ENCODE results near the gene GTF3C6. TPM values are rescaled to one million over a fixed set of nuclear protein-coding genes. Genes with fewer than 3 reads are reported as not detected.
"Not testable (repeated sequence)": the region's sequence is repeated elsewhere in the genome, so short reads cannot be mapped to it uniquely, and the experiment has no call there.

Gene GTF3C6
- total and polyA plus RNA-seq, 2 donors from 2014 or later = 78.1 to 128 TPM

GRCh38 chr6:110951986-110952794 lies 6.3 kb upstream of the GTF3C6 start:
- H3K9ac ChIP-seq (ENCODE audit: low read length in 3 of 3) = no peak overlapping the region
- no peak overlapping the region for H3K4me3 ChIP-seq (ENCODE audit: low read length in 3 of 3)
- intact Hi-C loops (cut with DNase I) = no loop called here
- peak in 2 of 5 donors; percentile 52 to 54 for DNase-seq
- H3K4me1 ChIP-seq (ENCODE audit: control insufficient read depth in 2 of 3, insufficient read depth in 2 of 3, low read depth in 1 of 3, low read length in 3 of 3) = peaks cover 0 to 4% (median 0%) of the 10 kb centered on the region in 3 donors
- H3K27ac ChIP-seq (ENCODE audit: low read depth in 2 of 2, low read length in 2 of 2) = peak overlapping the region in 1 of 2 donors; percentile 15
- no peak for FAIRE-seq
- no peaks in the 10 kb centered on the region for H3K9me3 ChIP-seq (ENCODE audit: control insufficient read depth in 2 of 3, insufficient read depth in 1 of 3, low read length in 3 of 3)
- no peaks in the 10 kb centered on the region for H3K36me3 ChIP-seq (ENCODE audit: control insufficient read depth in 2 of 3, insufficient read depth in 3 of 3, low read length in 3 of 3)
- H3K27me3 ChIP-seq (ENCODE audit: control insufficient read depth, insufficient read depth, low read length) = no peaks in the 10 kb centered on the region
- TF ChIP-seq CTCF (IDR thresholded peaks at IDR 0.05; ENCODE audit: borderline replicate concordance, extremely low read depth, insufficient read depth) = no peak

GRCh38 chr6:110953633-110954303 lies 4.7 kb upstream of the GTF3C6 start:
- DNase-seq (no peak), FAIRE-seq (no peak)
- H3K4me1 ChIP-seq (ENCODE audit: control insufficient read depth in 2 of 3, insufficient read depth in 2 of 3, low read depth in 1 of 3, low read length in 3 of 3) = peaks cover 0 to 9% (median 2%) of the 10 kb centered on the region in 3 donors
- no peak overlapping the region for H3K9ac ChIP-seq (ENCODE audit: low read length in 3 of 3)
- no peak for TF ChIP-seq CTCF (IDR thresholded peaks at IDR 0.05; ENCODE audit: borderline replicate concordance, extremely low read depth, insufficient read depth)
- no peaks in the 10 kb centered on the region for H3K9me3 ChIP-seq (ENCODE audit: control insufficient read depth in 2 of 3, insufficient read depth in 1 of 3, low read length in 3 of 3)
- intact Hi-C loops (cut with DNase I) = no loop called here
- H3K27me3 ChIP-seq (ENCODE audit: control insufficient read depth, insufficient read depth, low read length) = no peaks in the 10 kb centered on the region
- no peak overlapping the region for H3K4me3 ChIP-seq (ENCODE audit: low read length in 3 of 3)
- no peaks in the 10 kb centered on the region for H3K36me3 ChIP-seq (ENCODE audit: control insufficient read depth in 2 of 3, insufficient read depth in 3 of 3, low read length in 3 of 3)
- H3K27ac ChIP-seq (ENCODE audit: low read depth in 2 of 2, low read length in 2 of 2) = no peak overlapping the region

- Histone ChIP-seq H3K4me3 (ENCODE audit: low read length in 3 of 3) (no peak overlapping the region), H3K4me1 (ENCODE audit: control insufficient read depth in 2 of 3, insufficient read depth in 2 of 3, low read depth in 1 of 3, low read length in 3 of 3) (peaks cover 0 to 4% (median 2%) of the 10 kb centered on the region in 3 donors), H3K27me3 (ENCODE audit: control insufficient read depth, insufficient read depth, low read length) (no peaks in the 10 kb centered on the region), H3K36me3 (ENCODE audit: control insufficient read depth in 2 of 3, insufficient read depth in 3 of 3, low read length in 3 of 3) (peaks cover 2 to 4% (median 3%) of the 10 kb centered on the region in 3 donors), H3K27ac (ENCODE audit: low read depth in 2 of 2, low read length in 2 of 2) (no peak overlapping the region), H3K9ac (ENCODE audit: low read length in 3 of 3) (no peak overlapping the region), H3K9me3 (ENCODE audit: control insufficient read depth in 2 of 3, insufficient read depth in 1 of 3, low read length in 3 of 3) (no peaks in the 10 kb centered on the region)
- DNase-seq = no peak
- no peak for FAIRE-seq
- TF ChIP-seq CTCF (IDR thresholded peaks at IDR 0.05; ENCODE audit: borderline replicate concordance, extremely low read depth, insufficient read depth) = no peak
- intact Hi-C loops (cut with DNase I) = no loop called here
These were observed 1.5 kb downstream of the GTF3C6 start for GRCh38 chr6:110960014-110960390.

- H3K9ac ChIP-seq (ENCODE audit: low read length in 3 of 3); H3K4me1 ChIP-seq (ENCODE audit: control insufficient read depth in 2 of 3, insufficient read depth in 2 of 3, low read depth in 1 of 3, low read length in 3 of 3): not testable (repeated sequence)
These were observed 4.1 kb downstream of the GTF3C6 start for GRCh38 chr6:110962636-110963035.

More at GRCh38 chr6:110962636-110963035, 4.1 kb downstream of the GTF3C6 start:
- FAIRE-seq; H3K4me3 ChIP-seq (ENCODE audit: low read length in 3 of 3); H3K27me3 ChIP-seq (ENCODE audit: control insufficient read depth, insufficient read depth, low read length); H3K27ac ChIP-seq (ENCODE audit: low read depth in 2 of 2, low read length in 2 of 2); H3K36me3 ChIP-seq (ENCODE audit: control insufficient read depth in 2 of 3, insufficient read depth in 3 of 3, low read length in 3 of 3); DNase-seq; H3K9me3 ChIP-seq (ENCODE audit: control insufficient read depth in 2 of 3, insufficient read depth in 1 of 3, low read length in 3 of 3); intact Hi-C loops (cut with DNase I): not testable (repeated sequence)
